ENCODE measurements around the gene CPNE7. TPM values are rescaled to one million over a fixed set of nuclear protein-coding genes. Genes with fewer than 3 reads are reported as not detected.
A peak's percentile ranks its signal among the peaks of the same experiment; 100 is the strongest.

Gene CPNE7
- polyA plus RNA-seq, 1 experiment: 7.5 TPM

DNA sequence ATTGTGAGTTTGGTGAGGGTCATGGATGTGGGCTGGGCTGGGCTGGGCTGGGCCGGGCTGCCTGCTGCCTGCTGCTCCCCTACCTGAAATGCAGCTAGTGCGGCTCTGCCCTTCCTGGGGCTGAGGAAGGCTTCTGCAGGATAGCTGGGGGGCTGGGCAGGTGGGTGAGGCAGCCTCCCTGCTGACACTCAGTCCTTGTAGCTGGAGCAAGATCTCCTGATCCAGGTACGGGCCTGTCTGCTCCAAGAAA, 10.4 kb upstream of the CPNE7 start:
- H3K9me3 ChIP-seq (ENCODE audit: control insufficient read depth, insufficient read depth, low read length): no peaks in the 10 kb centered on the region; the same call in 1 of the 2 replicates
- ChIA-PET CTCF (interaction anchor here (2.4 kb wide), 1 partner anchor 77 kb away, joined by 13 read pairs; no protein-coding TSS in a partner anchor), POLR2A (interaction anchor here (0.8 to 1.6 kb wide), 2 partner anchors 76 to 93 kb away, joined by 3 to 6 read pairs; partner anchors contain the start of genes CHMP1A and SPATA33)
- DNase-seq (ENCODE audit: low read depth, low spot score): no peak
- H3K4me3 ChIP-seq (ENCODE audit: low read depth, low read length): no peak overlapping the region
- H3K27me3 ChIP-seq (ENCODE audit: control insufficient read depth, insufficient read depth, low read length): no peaks in the 10 kb centered on the region
- no peak for TF ChIP-seq CTCF (IDR thresholded peaks at IDR 0.05; ENCODE audit: low read depth, low read length)
- no peak overlapping the region for H3K27ac ChIP-seq (ENCODE audit: low read depth, low read length)

DNA sequence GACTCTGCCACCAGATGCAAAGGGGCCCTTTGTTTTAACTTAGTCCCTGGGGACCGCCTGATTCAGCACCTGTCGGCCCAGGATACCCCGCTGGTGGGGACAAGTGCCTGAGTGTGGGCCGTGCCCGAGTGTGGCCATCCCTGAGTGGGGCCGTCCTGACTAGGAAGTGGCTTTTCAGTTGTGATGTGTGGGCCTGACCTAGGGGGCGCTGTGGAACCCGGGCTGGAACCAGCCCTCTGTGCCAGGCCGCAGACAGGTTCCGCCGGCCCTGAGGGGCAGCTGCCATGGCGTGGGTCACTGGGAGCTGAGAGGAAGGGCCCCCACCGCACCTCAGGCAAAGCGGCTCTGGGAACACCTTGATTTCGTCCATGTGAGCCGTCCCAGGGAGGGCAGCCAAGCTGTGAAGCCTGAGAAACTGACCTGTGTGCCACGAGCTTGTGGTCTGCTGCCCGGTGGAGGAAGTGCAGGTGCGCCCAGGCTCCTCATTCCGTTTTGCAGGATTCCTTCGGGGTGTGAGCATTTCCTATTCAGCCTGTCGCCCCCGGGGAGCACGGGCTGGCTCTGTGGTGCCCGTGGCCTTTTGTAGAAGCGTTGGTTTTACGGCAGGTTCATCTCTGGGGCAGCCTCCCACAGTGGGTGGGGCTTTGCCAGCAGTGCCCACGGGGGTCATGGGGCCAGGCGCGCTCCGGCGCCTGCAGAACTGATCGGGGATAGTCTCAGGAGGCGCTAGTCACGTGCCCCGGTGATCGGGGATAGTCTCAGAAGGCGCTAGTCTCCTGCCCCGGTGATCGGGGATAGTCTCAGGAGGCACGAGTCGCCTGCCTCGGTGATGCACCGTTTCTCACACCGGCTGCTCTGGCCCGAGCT, 9.8 kb upstream of the CPNE7 start:
- ChIA-PET CTCF (interaction anchor here (2.4 kb wide), 1 partner anchor 76 kb away, joined by 13 read pairs; no protein-coding TSS in a partner anchor), POLR2A (interaction anchor here (0.5 to 1.6 kb wide), 5 partner anchors 16 to 759 kb away, joined by 3 to 8 read pairs (median 3); partner anchors contain the start of genes CHMP1A and SPATA33)
- TF ChIP-seq CTCF (IDR thresholded peaks at IDR 0.05; ENCODE audit: low read depth, low read length): peak; percentile 52
- no peaks in the 10 kb centered on the region; the same call in 1 of the 2 replicates for H3K9me3 ChIP-seq (ENCODE audit: control insufficient read depth, insufficient read depth, low read length)
- no peak for DNase-seq (ENCODE audit: low read depth, low spot score)
- H3K27ac ChIP-seq (ENCODE audit: low read depth, low read length): no peak overlapping the region
- no peaks in the 10 kb centered on the region for H3K27me3 ChIP-seq (ENCODE audit: control insufficient read depth, insufficient read depth, low read length)
- peak overlapping the region; percentile 37 for H3K4me3 ChIP-seq (ENCODE audit: low read depth, low read length)

DNA sequence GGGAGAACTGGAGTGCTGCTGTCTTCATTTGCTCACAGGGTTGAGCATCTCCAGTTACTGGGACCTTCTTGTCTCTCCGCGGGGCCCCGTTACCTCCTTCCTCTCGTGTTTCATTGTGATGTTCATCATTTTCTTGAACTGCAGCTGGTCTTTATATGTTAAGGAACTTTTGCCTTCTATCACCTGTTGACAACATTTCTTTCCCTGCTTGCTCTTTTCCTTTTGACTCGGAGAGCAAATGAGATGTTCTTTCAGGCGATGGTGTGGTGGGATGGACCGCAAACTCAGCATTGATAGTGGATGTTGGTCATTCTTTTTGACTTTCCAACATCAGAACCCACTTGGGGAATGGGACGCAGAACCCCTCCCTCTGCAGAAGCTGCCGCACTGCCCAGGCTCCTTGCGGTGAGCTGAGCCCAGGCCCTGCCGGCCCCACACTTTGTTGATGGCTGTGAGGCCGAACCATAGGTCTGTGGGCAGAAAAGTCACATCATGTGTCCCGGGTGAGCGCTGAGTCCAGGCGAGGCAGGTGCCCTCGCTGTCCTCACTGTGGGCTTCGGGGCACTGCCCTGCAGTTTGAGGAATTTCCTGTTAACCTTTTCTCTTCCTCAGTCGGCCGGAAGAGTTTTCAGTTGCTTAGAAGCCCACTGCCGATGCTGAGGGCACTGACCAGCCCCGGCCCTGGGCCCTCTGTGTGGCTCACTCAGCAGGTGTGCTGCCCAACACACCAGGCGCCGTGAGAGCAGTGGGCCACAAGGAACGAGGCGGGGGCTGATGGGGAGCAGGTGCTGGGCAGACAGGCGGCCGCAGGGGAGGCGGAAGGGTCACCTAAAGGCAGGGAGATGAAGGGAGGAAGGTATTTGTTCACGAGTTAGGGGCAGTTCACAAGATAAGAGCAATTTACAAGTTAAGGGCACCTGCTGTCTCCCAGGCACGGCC, 7.6 kb upstream of the CPNE7 start:
- ChIA-PET CTCF (no interaction called here), POLR2A (no interaction called here)
- Histone ChIP-seq H3K27me3 (ENCODE audit: control insufficient read depth, insufficient read depth, low read length) (no peaks in the 10 kb centered on the region), H3K27ac (ENCODE audit: low read depth, low read length) (no peak overlapping the region), H3K4me3 (ENCODE audit: low read depth, low read length) (no peak overlapping the region), H3K9me3 (ENCODE audit: control insufficient read depth, insufficient read depth, low read length) (no peaks in the 10 kb centered on the region; the same call in 1 of the 2 replicates)
- TF ChIP-seq CTCF (IDR thresholded peaks at IDR 0.05; ENCODE audit: low read depth, low read length): no peak
- no peak for DNase-seq (ENCODE audit: low read depth, low spot score)

DNA sequence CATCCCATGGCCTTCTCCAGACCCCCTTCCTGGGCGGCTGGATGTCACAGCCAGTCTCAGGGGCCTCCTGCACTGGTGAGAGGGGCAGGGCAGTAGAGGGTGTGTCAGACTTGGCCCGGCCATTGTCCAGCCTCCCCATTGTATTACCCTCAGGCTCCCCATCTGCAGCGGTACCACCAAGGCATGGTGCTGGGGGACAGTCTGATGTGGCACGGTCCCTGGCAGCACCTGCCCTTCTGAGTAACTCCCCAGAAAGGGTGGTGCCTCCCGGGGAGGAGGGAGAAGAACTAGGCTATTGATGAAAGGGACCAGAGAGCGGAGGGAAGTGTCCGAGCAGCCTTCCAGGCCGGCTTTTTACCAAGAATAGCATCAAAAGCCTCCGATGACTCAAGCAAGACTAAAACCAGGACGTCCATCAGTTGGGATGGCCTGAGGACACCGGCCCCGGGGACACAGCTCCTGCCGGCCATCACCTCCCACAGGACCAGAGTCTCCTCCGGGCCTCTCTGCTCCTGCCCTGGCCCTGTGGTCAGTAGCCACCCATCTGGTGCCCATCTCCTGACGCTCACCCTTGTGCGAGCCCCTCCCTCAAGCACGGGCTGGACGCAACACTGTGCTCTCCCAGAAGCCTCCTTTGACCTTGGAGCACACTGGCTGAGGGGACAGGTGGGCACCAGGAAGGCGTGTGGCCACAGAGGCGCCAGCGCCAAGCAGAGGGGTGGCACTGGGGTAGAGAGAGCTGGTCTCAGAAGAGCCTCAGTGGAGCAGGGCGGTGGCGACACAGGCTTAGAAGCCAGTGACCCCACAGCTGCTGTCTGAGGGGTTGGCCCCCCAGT, 5.8 kb upstream of the CPNE7 start:
- DNase-seq (ENCODE audit: low read depth, low spot score): no peak
- TF ChIP-seq CTCF (IDR thresholded peaks at IDR 0.05; ENCODE audit: low read depth, low read length): no peak
- Histone ChIP-seq H3K4me3 (ENCODE audit: low read depth, low read length) (no peak overlapping the region), H3K27ac (ENCODE audit: low read depth, low read length) (no peak overlapping the region), H3K27me3 (ENCODE audit: control insufficient read depth, insufficient read depth, low read length) (no peaks in the 10 kb centered on the region), H3K9me3 (ENCODE audit: control insufficient read depth, insufficient read depth, low read length) (no peaks in the 10 kb centered on the region; the same call in 1 of the 2 replicates)
- ChIA-PET CTCF (no interaction called here), POLR2A (interaction anchor here (0.7 kb wide), 1 partner anchor 77 kb away, joined by 4 read pairs; no protein-coding TSS in a partner anchor)

Data from AG04450 (cell line).